ENCODE measurements around the gene ANKS1B.

GRCh38 chr12:98752726-98753125 lies 1232.0 kb downstream of the ANKS1B start:
- TF ChIP-seq CTCF (tag by site-specific recombination; IDR thresholded peaks at IDR 0.05) (no peak), ZNF747 (tag by site-specific recombination; IDR thresholded peaks at IDR 0.05) (no peak), ZNF354C (tag by site-specific recombination; IDR thresholded peaks at IDR 0.05; ENCODE audit: borderline replicate concordance, low read depth) (no peak), GLIS1 (tag by site-specific recombination; IDR thresholded peaks at IDR 0.05) (no peak), IKZF3 (tag by site-specific recombination; IDR thresholded peaks at IDR 0.05) (no peak), ELK4 (IDR thresholded peaks at IDR 0.05; ENCODE audit: borderline replicate concordance, low read depth, low read length) (no peak), ZNF555 (tag by site-specific recombination; conservative IDR thresholded peaks at IDR 0.05) (no peak), KLF16 (tag by site-specific recombination; IDR thresholded peaks at IDR 0.05) (no peak), KLF10 (tag by site-specific recombination; IDR thresholded peaks at IDR 0.05) (no peak), SETDB1 (IDR thresholded peaks at IDR 0.05; ENCODE audit: insufficient read length, low read length) (no peak), ZNF704 (tag by site-specific recombination; IDR thresholded peaks at IDR 0.05) (no peak)
- TF ChIP-seq, protein P1, sequence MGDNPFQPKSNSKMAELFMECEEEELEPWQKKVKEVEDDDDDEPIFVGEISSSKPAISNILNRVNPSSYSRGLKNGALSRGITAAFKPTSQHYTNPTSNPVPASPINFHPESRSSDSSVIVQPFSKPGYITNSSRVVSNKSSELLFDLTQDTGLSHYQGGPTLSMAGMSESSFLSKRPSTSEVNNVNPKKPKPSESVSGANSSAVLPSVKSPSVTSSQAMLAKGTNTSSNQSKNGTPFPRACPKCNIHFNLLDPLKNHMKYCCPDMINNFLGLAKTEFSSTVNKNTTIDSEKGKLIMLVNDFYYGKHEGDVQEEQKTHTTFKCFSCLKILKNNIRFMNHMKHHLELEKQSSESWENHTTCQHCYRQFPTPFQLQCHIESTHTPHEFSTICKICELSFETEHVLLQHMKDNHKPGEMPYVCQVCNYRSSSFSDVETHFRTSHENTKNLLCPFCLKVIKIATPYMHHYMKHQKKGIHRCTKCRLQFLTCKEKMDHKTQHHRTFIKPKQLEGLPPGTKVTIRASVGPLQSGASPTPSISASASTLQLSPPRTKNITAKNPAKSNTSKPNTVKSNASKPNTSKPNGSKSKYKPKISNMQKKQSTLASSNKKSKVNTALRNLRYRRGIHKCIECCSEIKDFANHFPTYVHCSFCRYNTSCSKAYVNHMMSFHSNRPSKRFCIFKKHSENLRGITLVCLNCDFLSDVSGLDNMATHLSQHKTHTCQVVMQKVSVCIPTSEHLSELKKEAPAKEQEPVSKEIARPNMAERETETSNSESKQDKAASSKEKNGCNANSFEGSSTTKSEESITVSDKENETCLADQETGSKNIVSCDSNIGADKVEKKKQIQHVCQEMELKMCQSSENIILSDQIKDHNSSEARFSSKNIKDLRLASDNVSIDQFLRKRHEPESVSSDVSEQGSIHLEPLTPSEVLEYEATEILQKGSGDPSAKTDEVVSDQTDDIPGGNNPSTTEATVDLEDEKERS (tag by site-specific recombination; IDR thresholded peaks at IDR 0.05): no peak
- TF ChIP-seq, protein P2, sequence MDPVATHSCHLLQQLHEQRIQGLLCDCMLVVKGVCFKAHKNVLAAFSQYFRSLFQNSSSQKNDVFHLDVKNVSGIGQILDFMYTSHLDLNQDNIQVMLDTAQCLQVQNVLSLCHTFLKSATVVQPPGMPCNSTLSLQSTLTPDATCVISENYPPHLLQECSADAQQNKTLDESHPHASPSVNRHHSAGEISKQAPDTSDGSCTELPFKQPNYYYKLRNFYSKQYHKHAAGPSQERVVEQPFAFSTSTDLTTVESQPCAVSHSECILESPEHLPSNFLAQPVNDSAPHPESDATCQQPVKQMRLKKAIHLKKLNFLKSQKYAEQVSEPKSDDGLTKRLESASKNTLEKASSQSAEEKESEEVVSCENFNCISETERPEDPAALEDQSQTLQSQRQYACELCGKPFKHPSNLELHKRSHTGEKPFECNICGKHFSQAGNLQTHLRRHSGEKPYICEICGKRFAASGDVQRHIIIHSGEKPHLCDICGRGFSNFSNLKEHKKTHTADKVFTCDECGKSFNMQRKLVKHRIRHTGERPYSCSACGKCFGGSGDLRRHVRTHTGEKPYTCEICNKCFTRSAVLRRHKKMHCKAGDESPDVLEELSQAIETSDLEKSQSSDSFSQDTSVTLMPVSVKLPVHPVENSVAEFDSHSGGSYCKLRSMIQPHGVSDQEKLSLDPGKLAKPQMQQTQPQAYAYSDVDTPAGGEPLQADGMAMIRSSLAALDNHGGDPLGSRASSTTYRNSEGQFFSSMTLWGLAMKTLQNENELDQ (tag by site-specific recombination; IDR thresholded peaks at IDR 0.05; ENCODE audit: low read depth): no peak

Data from HEK293 (cell line).